ENCODE measurements around the gene TMEM132D.

The TMEM132D gene

DNA sequence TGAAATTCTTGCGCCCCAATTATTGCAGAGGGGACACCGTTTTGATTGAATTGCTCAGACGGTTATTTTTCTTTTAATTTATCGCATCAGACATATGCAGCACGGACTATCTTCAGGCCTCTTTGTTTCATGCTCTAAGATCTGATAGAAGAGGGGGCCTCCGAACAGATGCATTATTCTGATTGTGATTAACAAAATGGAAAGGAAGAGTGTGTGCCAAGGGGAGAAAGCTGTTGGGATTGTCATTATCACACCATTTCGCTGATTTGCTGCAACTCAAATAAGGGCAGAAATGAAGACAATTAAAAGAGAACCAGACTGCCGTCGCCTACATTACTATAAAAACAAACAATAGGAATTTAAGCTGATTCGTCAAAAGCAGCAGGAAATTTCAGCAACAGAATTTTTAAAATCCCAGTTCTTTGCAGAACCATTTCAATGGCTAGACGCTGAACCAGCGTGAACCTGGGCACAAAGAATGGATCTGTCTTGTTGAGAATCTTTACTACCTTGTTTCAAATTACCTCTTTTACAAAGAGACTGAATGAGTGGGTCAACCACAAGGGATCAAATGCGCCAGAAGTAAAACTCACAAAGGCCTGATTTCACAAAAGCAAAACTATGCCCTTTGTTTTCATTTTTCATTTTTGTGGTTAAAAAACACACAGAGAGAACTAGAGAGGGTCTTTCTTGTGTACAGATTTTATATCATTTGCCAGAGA lies 30.6 kb downstream of the TMEM132D start:
- no peak for DNase-seq (ENCODE audit: low read depth in 2 of 2, low spot score in 1 of 2)

DNA sequence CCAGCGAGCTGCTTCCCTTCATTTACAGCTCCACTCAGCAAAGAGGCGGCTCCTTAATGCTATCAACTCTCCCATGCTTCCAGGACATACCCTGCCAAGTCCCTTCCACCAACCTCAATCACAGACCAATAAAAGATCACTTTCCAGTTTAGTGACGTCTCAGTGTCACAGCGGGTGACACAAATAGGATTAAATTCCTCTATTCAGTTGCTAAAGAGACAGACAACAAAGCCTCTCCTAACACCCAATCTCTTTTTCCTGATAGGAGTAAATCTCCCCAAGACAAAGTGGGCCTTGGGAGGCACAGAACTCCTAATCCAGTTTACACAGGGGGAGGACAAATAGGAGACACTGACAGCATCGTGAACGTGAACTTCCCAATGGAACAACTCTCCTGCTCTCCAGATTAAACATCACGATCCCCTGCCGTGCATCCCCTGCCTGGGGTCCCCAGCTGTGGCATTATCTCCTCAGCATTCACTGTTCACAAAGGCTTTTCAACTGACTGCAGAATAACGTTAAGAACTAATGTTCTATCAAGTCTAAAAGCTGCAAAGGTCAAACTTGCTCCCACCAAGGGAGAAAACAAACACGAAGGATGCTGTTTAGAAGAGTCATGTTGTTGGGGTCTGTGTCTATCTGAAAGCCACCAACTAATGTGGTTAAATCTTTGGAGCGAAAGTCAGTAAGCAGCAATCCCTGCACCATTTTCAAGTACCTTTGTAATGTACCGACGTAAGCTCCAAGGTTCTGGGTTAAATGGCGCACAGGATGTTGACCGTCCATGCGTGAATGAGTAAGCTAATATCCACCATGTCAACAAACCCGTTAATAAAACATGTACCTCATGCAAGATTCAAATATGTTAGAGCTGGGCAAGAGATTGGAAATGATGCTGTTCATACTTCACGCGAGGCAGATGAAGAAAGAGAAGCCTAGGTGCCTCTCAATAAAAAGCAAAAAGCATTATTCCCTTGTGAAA lies 31.5 kb downstream of the TMEM132D start:
- no peak for DNase-seq (ENCODE audit: low read depth in 2 of 2, low spot score in 1 of 2)

DNA sequence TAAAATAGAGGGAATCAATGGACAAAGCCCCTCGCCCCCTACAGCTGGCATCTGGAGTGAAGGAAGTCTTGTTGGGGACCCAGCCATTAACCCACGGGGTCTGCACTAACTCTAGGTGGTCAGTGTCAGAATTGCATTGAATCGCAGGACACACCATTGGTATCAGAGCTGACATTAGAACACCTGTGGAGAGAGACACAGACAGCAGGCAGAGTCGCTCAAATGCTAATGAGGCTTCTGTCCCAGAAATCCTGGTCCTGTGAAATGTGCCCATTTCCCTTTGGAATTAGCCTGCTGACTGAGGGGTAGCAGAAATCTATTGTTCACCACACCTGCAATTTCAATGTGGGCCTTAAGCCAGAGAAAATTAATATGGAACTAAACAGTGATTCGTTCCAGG lies 33.0 kb downstream of the TMEM132D start:
- no peak for DNase-seq (ENCODE audit: low read depth in 2 of 2, low spot score in 1 of 2)

DNA sequence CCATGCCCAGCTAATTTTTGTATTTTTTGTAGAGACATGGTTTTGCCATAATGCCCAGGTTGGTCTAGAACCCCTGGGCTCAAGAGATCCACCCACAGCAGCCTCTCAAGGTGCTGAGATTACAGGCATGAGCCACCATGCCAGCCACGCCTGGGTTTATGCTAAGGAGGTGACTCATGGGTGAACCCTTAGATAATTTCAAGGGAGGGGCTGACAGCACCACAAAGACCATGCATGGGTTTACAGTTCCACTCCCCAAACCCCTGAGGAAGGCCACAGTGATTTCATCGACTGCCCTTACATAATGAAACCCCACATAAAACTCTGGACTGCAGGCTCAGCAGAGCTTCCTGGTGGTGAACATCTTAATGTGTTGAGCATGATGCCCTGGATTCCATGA lies 33.7 kb downstream of the TMEM132D start:
- DNase-seq (ENCODE audit: low read depth in 2 of 2, low spot score in 1 of 2): no peak

DNA sequence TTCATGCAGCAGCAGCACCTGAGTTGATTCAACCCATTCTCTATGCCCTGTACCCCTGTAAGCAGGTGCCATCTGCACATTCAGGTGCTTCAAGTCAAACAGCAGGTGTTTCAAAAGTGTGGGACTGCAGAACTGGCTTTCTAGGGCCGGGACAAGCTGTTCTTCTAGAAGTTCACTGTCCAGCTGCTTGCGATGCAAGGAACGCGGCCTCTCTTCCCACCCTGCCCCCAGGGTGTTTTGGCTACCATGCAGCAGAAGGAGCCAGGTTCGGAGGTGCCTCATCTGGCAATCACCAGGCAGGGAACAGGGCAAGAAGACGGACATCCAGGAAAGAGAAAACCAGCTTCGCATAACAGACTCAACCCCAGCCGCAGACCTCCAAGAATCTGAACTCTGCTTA lies 35.2 kb downstream of the TMEM132D start:
- no peak for DNase-seq (ENCODE audit: low read depth in 2 of 2, low spot score in 1 of 2)

DNA sequence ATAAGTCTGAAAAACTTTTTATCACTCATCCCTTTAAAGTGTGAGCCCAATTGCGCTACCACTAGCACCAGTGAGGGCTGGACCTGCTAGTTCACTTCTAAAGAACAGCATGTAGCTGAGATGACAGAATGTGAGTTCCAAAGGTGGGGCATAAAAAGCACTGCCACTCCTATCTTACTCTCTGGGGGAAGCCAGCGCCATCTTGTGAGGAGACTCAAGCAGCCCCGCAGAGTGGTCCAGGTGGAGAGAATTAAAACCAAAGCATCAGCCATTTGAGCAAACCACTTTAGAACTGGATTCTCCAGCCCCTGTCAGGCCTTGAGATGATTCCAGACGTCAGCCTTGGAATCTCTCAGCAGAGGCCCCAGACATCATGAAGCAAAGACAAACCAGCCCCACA lies 39.9 kb downstream of the TMEM132D start:
- no peak for DNase-seq (ENCODE audit: low read depth in 2 of 2, low spot score in 1 of 2)

DNA sequence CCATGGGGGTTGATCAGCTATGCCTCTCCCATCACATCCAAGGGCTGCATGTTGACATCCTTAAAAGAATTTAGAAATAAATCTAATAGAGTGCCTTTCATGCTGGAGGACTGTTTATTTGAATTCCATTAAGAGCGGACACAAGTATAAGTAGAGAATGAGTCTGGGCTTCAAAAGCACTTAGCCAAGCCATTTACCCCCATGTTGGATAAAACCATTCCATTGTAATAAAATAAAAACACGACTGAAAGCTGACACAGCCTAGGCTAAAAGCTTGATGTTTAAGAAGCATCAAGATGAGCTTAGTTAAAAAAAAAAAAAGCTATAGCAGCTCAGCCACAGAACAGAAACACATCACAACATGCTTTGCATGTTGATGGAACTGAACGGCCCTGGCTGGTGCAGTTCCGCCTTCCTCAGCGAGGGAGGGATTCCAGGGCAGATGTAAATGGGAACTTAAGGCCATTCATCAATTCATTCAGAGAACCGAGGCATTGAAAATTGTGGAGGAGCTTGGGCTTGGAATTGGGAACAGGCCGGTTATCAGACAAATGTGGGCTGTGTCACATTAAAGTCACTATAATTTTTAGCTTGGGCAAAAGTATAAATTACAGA lies 41.2 kb downstream of the TMEM132D start:
- DNase-seq (ENCODE audit: low read depth in 2 of 2, low spot score in 1 of 2): no peak

DNA sequence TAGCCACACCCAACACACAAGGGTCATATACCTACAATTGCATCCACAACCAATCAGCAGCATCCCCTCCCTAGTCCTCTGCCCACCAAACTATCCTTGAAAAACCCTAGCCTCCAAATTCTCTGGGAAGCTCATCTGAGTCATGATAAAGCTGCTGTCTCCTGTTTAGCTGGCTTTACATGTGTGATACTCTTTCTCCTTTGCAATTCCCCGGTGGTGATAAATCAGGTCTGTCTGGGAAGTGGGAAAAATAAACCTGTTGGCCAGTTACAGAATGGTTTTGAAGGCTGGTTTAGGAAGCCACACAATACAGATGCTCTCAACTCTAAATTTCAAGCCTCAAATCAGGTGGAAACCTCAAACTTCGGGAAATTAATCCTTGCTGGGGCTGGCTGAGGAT lies 41.9 kb downstream of the TMEM132D start:
- no peak for DNase-seq (ENCODE audit: low read depth in 2 of 2, low spot score in 1 of 2)

DNA sequence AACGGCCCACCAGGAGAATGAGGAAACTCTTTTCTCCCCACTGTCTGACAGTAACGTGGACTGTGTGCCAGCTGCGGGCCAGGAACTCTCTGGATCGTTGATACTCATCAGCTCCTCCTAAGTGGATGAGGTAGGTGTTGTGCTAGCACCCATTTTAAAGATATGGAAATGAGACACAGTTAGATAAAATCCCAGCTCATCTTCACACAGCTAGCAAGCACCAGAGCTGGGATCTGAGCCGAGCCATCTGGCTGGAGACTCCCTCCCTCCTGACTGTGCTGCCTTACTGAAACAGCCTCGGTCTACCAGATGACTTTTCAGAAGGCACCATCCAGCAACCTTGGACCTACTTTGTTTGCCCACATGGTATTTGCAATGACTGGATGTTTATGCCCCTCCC lies 49.2 kb downstream of the TMEM132D start:
- no peak for DNase-seq (ENCODE audit: low read depth in 2 of 2, low spot score in 1 of 2)

DNA sequence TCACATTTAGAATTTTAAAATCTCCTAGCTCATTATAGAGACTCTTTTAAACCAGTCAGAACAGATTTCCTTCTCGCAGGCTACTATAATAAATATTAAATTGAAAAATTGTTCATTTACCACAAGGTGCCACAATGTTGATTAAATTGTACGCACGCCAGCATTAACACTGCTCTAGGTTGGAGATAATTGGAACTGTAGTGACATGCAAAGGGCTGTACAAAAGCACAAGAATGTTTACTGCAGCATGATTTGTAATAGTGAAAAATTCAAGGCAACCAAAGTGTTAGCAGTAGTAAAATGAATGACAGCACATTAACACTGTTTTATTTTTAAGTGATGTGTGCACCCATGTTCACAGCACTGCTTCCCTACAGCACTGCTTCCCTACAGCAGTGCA lies 52.5 kb downstream of the TMEM132D start:
- no peak for DNase-seq (ENCODE audit: low read depth in 2 of 2, low spot score in 1 of 2)

DNA sequence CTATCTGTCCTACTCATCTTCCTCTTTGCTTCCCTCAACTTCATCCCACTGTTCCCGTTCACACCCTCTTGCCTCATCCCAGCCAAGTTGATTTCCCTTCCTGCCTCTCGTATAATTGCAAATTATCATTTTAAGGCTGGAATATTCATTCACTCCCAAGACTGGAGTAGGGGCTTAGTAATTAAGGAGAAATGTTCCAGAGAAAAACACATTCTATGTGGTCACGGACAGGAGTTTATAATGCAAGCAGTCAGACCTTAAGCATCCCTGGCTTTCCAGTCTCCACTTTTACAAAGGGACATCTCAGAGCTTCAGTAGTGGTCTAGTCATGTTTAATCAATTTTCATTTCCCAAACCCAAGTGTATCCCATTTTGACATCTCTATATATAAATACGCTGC lies 54.9 kb downstream of the TMEM132D start:
- no peak for DNase-seq (ENCODE audit: low read depth in 2 of 2, low spot score in 1 of 2)

DNA sequence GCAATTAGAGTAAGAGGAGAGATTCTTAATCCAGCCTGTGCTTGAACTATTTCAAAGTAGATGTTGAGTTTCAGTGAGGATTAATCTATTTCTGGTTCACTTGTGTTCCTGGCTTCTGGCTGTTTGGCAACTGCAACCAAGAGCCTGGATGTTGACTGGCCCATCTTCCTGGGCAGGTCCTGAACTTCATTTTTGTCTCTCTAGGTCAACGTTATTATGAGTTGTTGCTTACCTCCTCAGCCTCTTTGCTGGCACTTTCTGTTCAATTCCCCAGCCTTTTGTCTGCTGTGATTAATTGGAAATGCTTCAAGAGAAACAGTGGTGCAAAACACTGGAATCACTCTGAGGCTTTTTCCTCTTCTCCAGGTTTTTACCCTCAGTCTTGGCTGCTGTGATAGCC lies 56.8 kb downstream of the TMEM132D start:
- no peak for DNase-seq (ENCODE audit: low read depth in 2 of 2, low spot score in 1 of 2)

DNA sequence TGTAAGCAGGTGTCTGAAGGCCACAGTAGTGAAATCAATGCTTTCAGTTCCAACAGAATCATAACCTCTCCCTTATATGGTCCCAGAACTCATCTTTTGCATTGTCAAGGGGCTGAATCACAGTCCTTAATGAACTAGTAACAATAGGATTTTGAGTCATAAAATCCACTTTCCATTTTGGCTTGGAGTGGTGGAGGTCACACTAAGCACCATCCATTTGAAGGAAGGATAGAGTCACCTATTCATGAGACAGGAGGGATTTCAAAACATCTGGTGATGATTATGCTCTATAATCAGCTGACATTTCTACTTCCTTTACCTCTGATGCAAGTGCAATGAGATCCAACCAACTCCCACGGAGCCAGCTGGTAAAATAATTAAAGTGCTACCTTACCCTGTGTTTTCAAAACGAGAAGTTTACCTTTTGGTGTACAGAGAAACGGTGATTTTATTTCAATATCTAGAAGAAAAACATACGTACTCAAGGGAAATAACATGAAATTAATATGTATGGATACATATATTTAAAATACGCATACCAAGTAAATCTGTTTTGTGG lies 59.1 kb downstream of the TMEM132D start:
- no peak for DNase-seq (ENCODE audit: low read depth in 2 of 2, low spot score in 1 of 2)

DNA sequence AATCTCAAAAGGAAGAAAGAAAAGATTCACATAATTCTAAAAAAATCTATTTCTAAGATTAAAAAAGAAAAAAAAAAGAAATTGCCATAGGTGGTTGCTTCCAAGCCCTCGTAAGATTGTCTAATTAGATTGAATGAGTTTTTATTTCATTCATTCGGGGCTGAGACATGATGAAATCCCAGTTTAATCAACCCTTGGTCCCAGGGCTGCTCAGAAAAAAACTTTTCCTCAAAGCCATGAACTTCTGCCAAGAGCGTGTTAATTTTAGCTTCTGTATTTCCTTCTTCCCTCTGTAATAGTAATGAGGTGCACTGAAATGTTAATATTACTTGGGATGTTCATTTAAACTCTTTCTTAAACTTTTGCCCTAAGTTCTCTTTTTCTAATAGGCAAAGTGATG lies 62.6 kb downstream of the TMEM132D start:
- DNase-seq (ENCODE audit: low read depth in 2 of 2, low spot score in 1 of 2): no peak

DNA sequence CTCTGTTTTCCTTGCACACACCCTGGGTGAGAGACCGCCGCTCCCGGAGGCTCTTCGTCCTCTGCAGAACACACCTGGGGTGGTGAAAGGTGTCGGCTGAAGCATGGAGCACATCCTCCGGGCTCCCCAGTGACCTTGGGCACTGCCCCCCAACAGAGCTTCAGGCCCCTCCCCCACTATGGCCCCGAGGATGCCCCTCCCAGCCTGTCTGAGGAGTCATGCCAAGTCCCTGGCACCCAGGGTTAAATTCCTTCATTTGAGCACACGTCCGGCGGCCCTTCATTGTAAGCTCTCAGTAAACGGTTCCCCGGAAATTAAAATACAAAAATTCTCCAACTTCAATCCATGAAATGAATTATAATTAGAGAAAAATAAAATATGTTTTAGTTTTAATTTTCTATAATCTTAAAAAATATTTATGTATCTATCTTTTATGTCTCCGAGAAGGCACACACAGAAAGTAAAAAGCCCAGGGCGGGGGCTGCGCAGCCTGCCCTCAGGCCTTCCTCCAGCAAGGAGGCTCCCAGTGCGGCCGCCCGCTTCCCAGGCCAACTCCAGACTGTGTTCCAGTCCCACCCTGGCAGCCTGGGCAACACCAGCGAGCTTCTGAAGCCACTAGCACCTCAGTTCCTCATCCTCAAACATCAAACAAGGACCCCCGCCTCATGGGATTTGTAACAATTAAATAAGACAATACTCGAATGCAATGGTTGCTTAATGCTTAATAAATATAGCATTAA lies 63.5 kb downstream of the TMEM132D start:
- DNase-seq (ENCODE audit: low read depth in 2 of 2, low spot score in 1 of 2): no peak

DNA sequence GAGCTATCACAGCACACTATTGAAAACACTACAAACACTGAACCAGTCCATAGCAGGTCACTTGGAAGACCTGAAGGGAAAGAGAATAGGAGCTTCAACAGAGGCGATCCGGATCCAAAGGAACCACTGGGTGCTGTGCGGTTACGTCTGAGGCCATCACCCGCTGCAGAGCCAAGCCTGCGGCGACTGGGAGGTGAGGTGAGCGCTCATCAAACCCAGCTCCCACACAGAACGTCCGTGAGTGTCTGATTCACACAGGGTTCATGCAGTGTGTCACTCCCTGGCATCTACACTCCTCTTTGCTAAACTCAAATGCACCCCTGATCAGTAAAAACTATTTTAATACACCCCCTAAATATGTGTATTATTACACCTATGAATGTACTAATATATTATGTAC lies 64.1 kb downstream of the TMEM132D start:
- no peak for DNase-seq (ENCODE audit: low read depth in 2 of 2, low spot score in 1 of 2)

DNA sequence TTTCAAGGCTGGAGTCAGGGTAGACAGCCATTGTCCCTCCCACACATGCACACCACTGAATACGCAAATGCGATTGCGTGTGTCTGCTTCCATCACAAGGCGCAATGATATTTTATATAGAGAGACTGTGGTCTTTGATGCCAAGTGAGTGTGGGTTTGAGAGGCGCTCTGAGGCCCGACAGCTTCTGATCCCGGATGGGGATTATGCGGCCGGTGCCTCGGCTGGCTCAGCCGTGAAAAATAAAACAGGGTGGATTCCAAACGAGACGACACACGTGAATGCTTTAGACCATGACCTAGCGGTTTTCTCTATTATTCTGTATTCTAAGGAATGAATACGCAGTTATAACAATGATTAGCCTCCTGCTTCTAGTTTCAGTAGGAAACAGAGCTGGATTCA lies 72.5 kb downstream of the TMEM132D start:
- no peak for DNase-seq (ENCODE audit: low read depth in 2 of 2, low spot score in 1 of 2)

DNA sequence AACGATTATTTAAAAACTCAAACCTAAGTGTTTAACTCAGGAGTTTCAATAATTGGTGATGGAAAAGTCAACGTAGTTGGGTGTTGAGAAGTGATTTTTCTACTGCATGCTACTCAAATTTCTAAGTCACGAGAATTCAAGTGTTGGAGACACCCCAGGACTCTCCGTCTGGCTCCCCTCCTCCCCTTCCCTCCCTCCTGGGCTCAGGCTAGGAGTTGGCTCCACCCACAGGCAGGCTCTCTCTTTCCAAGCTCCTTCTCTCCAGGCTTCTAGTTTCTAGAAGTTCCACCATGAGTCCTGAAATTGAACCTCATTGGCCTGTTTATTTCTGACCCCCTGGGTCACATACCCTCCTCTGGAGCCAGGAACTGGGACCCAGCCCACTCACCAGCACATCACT lies 73.0 kb downstream of the TMEM132D start:
- DNase-seq (ENCODE audit: low read depth in 2 of 2, low spot score in 1 of 2): no peak

DNA sequence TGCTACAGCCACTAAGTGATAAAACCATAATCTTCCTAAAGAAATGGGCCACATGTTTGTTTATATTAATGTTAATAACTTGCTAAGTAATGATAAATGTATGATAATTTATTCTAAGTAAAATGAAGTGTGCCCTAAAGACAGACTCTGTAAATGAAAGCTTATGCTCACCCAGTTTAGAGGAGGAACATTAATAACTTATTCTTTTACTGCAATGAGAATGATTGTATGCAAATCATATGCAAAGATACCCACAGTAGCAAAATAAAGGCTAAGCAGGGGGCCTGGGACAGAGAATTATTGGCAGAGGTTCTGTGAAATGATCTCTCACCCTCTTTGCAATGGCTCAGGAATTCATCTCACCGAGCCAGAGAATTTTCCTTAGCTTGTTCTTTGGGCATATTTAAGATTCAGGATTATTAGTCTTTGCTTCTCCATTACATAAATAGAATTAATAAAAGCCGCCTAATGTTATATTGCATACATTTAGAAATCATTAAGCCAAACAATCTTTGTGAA lies 75.9 kb downstream of the TMEM132D start:
- no peak for DNase-seq (ENCODE audit: low read depth in 2 of 2, low spot score in 1 of 2)

DNA sequence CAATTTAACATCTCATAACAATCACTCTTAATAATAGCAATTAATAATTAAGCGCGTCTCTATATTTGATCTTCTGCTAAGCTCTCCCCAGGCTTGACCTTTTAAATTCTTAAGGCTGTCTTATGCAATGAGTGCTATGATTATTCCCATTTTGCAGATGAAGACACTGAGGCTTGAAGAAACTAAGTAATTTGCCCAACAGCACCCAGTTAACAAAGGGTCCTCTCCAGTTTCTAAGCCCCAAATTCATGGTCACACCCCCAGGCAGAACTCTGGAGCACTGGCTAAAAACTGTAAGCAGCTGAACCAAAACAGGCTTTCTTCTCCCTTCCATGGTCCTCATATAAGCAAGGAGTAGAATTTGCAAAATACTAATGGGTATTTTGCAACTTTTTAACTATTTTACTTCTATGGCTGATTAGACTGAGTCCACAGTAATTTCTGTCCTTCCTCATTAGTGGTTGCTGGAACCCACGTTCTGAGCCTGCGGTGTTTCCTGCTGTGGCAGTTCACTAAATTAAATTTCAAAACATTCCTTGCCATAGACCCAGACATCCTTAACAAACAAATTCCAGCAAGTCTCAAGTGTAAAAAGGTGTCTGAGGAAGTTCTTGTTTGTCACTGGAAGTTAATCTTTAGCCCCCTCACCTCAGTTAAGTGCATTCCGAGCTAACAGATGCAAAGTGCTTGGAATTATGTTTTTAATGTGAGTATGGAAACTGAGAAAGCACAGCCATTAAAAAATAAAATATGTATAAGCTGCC lies 76.5 kb downstream of the TMEM132D start:
- no peak for DNase-seq (ENCODE audit: low read depth in 2 of 2, low spot score in 1 of 2)
